OCI-LY3 (cell line): ENCODE results near the gene MACROD1.

ENCODE experiments used
- EZH2phosphoT487 ChIP-seq: fragments of 200-600 bp; shearing (Covaris generic); IDR thresholded peaks from 2 replicates; pipeline ENCODE4 v1.6.1; 2018; ENCODE audit warnings: antibody characterized with exemption, mixed run types, low read depth
- TF ChIP-seq, protein P1 (sequence below): fragments of 200-600, 300-600 bp; sonication (generic); IDR thresholded peaks from 2 replicates; pipeline ENCODE4 v1.5.1; 2014; ENCODE audit warnings: antibody characterized with exemption, low read length, low read depth

- TF ChIP-seq, protein P1, sequence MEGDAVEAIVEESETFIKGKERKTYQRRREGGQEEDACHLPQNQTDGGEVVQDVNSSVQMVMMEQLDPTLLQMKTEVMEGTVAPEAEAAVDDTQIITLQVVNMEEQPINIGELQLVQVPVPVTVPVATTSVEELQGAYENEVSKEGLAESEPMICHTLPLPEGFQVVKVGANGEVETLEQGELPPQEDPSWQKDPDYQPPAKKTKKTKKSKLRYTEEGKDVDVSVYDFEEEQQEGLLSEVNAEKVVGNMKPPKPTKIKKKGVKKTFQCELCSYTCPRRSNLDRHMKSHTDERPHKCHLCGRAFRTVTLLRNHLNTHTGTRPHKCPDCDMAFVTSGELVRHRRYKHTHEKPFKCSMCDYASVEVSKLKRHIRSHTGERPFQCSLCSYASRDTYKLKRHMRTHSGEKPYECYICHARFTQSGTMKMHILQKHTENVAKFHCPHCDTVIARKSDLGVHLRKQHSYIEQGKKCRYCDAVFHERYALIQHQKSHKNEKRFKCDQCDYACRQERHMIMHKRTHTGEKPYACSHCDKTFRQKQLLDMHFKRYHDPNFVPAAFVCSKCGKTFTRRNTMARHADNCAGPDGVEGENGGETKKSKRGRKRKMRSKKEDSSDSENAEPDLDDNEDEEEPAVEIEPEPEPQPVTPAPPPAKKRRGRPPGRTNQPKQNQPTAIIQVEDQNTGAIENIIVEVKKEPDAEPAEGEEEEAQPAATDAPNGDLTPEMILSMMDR: no peak
- no peak for TF ChIP-seq EZH2phosphoT487
These were observed 51.7 kb downstream of the MACROD1 start for GRCh38 chr11:64114231-64114630.
